K562 (cell line): ENCODE measurements around the gene GJC2. TPM values are rescaled to one million over a fixed set of nuclear protein-coding genes. Genes with fewer than 3 reads are reported as not detected.

ENCODE experiments used
- BRCA1 ChIP-seq, 2 experiments: fragments of 450-650 bp in 1 of 2; sonication (generic) in 1 of 2; formaldehyde crosslinking in 1 of 2; IDR thresholded peaks; 2 replicates each; pipeline versions ENCODE4 v1.5.0 to v1.6.1; 2017 to 2020; ENCODE audit warnings: mild to moderate bottlenecking in 1 of 2, missing genetic modification reagents in 1 of 2
- CREM ChIP-seq: IDR thresholded peaks from 2 replicates; pipeline ENCODE4 v1.6.1; 2014; ENCODE audit warnings: antibody characterized with exemption, low read depth
- E2F1 ChIP-seq: sonication (generic); formaldehyde crosslinking; IDR thresholded peaks from 2 replicates; pipeline ENCODE4 v1.8.1; 2023; ENCODE audit warnings: mild to moderate bottlenecking, missing genetic modification reagents, moderate library complexity
- ELF2 ChIP-seq: fragments of 250-450 bp; sonication (Bioruptor Pico); IDR thresholded peaks from 2 replicates; pipeline ENCODE4 v1.5.0; 2021; ENCODE audit warnings: mild to moderate bottlenecking
- GTF2B ChIP-seq: IDR thresholded peaks from 2 replicates; pipeline ENCODE4 v1.6.1; 2011; ENCODE audit not compliant: insufficient read length; ENCODE audit errors: extremely low read depth
- KDM2B ChIP-seq: fragments of 250-450 bp; sonication (Bioruptor Pico); IDR thresholded peaks from 2 replicates; pipeline ENCODE4 v1.8.0; 2021; ENCODE audit warnings: mild to moderate bottlenecking, moderate library complexity
- PHTF2 ChIP-seq: fragments of 250-450 bp; sonication (Bioruptor Pico); IDR thresholded peaks from 2 replicates; pipeline ENCODE4 v1.5.0; 2021; ENCODE audit warnings: mild to moderate bottlenecking
- RAD51 ChIP-seq: fragments of 450-650 bp; IDR thresholded peaks from 2 replicates; pipeline ENCODE4 v1.7.1; 2016; ENCODE audit warnings: low read depth, mild to moderate bottlenecking, borderline replicate concordance
- RERE ChIP-seq: sonication (generic); formaldehyde crosslinking; IDR thresholded peaks from 2 replicates; pipeline ENCODE4 v1.8.0; 2023; ENCODE audit warnings: missing genetic modification reagents, mild to moderate bottlenecking, borderline replicate concordance
- TEAD2 ChIP-seq: fragments of 450-650 bp; IDR thresholded peaks from 2 replicates; pipeline ENCODE4 v1.6.1; 2016; ENCODE audit warnings: missing genetic modification characterization, control low read depth, missing compliant biosample characterization
- USF1 ChIP-seq: sonication (generic); formaldehyde crosslinking; IDR thresholded peaks from 2 replicates; pipeline ENCODE4 v1.9.0; 2022; ENCODE audit warnings: mild to moderate bottlenecking, missing genetic modification reagents
- ZNF436 ChIP-seq: fragments of 250-450, 450-650 bp; sonication (Bioruptor Pico); formaldehyde crosslinking; IDR thresholded peaks from 2 replicates; pipeline ENCODE4 v1.7.0; 2020; ENCODE audit warnings: mild to moderate bottlenecking
- polyA plus RNA-seq, 8 experiments: library from polyadenylated mRNA; depleted of rRNA in 4 of 8; stranded (reverse) in 5 of 8; unstranded in 3 of 8; fragments of >200 nt; fragmentation: Nextera tagmentation in 2 of 8; fragmentation: Illumina TruSeq in 1 of 8; extraction: Ambion mirVana in 2 of 8; extraction: Trizol in 1 of 8; gene quantifications; 2 replicates each; pipeline versions ENCODE4 v1.2.1 to v1.2.3, GENCODE V29; 2011 to 2014; ENCODE audit warnings: inconsistent platforms in 1 of 8, missing spikeins in 1 of 8
- total RNA-seq, 7 experiments: library from RNA; depleted of rRNA in 6 of 7; stranded (reverse); fragments of >200 nt in 6 of 7; fragmentation: Illumina TruSeq in 2 of 7; extraction: Trizol in 2 of 7; gene quantifications; 2 replicates each; pipeline versions ENCODE4 v1.2.1 to v1.2.3, GENCODE V29; 2011 to 2021; ENCODE audit warnings: low replicate concordance in 1 of 7

Gene GJC2
- total and polyA plus RNA-seq, 9 of the 15 experiments (the other 6 are each of a cell fraction or from before 2014, with no cell fraction given), result 0.03 to 0.62 (median 0.11) TPM; not detected in 2

GRCh38 chr1:228166170-228166936 is 16.6 kb downstream of the GJC2 start (continued):
- no peak for TF ChIP-seq RERE (CRISPR knock-in tag)
- TF ChIP-seq CREM, result peak; percentile 75
- no peak for TF ChIP-seq E2F1
- peak; percentile 52; the same call in 1 of the 2 replicates for TF ChIP-seq USF1 (CRISPR knock-in tag)
- no peak for TF ChIP-seq ZNF436 (CRISPR knock-in tag)
- TF ChIP-seq ELF2 (CRISPR knock-in tag), result no peak
- no peak for TF ChIP-seq KDM2B (CRISPR knock-in tag)
- no peak for TF ChIP-seq GTF2B
- peak; percentile 28; the same call in 1 of the 2 replicates for TF ChIP-seq RAD51
- TF ChIP-seq TEAD2, result no peak
- no peak for TF ChIP-seq PHTF2
- TF ChIP-seq BRCA1 (IDR thresholded peaks at IDR 0.05), result no peak
- peak; percentile 66; the same call in 1 of the 2 replicates for TF ChIP-seq BRCA1 (CRISPR knock-in tag; IDR thresholded peaks at IDR 0.05)
